ENCODE results near the gene CWF19L1. TPM values are rescaled to one million over a fixed set of nuclear protein-coding genes. Genes with fewer than 3 reads are reported as not detected.

The CWF19L1 gene
- total RNA-seq, 2 experiments from 2014 or later, result 47.8 to 51.0 TPM

DNA sequence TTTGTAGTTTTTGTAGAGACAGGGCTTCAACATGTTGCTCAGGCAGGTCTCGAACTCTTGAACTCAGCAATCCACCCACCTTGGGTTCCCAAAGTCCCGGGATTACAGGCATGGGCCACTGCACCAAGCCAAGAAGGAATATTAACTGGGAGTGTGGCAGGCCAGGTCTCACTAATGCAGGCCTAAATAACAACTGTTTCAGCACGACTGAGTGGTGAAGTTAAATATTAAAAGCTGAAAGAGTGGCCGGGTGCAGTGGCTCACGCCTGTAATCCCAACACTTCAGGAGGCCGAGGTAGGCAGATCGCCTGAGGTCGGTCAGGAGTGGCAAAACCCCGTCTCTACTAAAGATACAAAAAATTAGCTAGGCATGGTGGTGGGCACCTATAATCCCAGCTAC, 59.2 kb downstream of the CWF19L1 start:
- POLR2A ChIA-PET, result interaction anchor here (0.6 to 0.8 kb wide), 2 partner anchors 12 to 482 kb away, joined by 3 read pairs; no protein-coding TSS in a partner anchor
- no peak for DNase-seq (ENCODE audit: low spot score)
- no peak overlapping the region for H2AFZ ChIP-seq (ENCODE audit: low read length)
- TF ChIP-seq, protein P1, sequence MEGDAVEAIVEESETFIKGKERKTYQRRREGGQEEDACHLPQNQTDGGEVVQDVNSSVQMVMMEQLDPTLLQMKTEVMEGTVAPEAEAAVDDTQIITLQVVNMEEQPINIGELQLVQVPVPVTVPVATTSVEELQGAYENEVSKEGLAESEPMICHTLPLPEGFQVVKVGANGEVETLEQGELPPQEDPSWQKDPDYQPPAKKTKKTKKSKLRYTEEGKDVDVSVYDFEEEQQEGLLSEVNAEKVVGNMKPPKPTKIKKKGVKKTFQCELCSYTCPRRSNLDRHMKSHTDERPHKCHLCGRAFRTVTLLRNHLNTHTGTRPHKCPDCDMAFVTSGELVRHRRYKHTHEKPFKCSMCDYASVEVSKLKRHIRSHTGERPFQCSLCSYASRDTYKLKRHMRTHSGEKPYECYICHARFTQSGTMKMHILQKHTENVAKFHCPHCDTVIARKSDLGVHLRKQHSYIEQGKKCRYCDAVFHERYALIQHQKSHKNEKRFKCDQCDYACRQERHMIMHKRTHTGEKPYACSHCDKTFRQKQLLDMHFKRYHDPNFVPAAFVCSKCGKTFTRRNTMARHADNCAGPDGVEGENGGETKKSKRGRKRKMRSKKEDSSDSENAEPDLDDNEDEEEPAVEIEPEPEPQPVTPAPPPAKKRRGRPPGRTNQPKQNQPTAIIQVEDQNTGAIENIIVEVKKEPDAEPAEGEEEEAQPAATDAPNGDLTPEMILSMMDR (conservative IDR thresholded peaks at IDR 0.05; ENCODE audit: low read length), result no peak
- no peak for TF ChIP-seq EZH2phosphoT487 (IDR thresholded peaks at IDR 0.05; ENCODE audit: borderline replicate concordance, low read depth, low read length)
- no peaks in the 10 kb centered on the region for H3K79me2 ChIP-seq (ENCODE audit: insufficient read depth, low read depth, low read length)
- intact Hi-C loops (cut with micrococcal nuclease; ENCODE audit: unreplicated experiment), result no loop called here
- no peak overlapping the region for H3K27ac ChIP-seq (ENCODE audit: low read depth, low read length, poor library complexity, severe bottlenecking)
- H3K4me1 ChIP-seq (ENCODE audit: insufficient read depth, low read length, poor library complexity, severe bottlenecking), result no peaks in the 10 kb centered on the region
- CTCF ChIA-PET (ENCODE audit: unreplicated experiment), result no interaction called here
- H4K20me1 ChIP-seq (ENCODE audit: insufficient read depth, low read length), result no peaks in the 10 kb centered on the region
- H3K9me3 ChIP-seq (ENCODE audit: low read length), result no peaks in the 10 kb centered on the region
- no peaks in the 10 kb centered on the region for H3K9me2 ChIP-seq (ENCODE audit: insufficient read depth, low read length)
- BruUV-seq (replicated peaks), result no TSS peak
- H3K36me3 ChIP-seq (ENCODE audit: insufficient read depth, low read length), result peaks cover 87% of the 10 kb centered on the region
- H3K4me3 ChIP-seq (ENCODE audit: low read depth, low read length, poor library complexity, severe bottlenecking), result no peak overlapping the region
- H3K4me2 ChIP-seq (ENCODE audit: low read length), result no peak overlapping the region

DNA sequence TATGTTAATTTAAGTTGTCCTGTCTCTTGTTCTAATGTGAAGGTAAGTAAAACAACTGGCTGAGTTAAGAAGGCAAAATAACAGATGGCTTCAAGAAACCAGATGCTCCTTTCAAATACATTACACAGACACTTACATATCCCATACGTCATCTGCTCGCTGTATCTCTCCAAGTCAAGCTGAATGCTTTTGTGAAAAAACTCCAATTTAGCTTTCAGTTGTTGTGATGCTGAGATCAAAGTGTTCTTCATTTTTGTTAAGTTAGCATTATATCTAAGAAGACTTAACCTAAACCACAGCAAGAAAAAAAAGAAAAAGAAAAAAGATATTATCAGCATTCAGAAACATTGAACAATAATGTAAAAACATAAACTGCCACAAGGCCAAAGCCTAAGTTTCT, 63.1 kb downstream of the CWF19L1 start:
- Histone ChIP-seq H3K4me3 (ENCODE audit: low read depth, low read length, poor library complexity, severe bottlenecking) (no peak overlapping the region), H3K79me2 (ENCODE audit: insufficient read depth, low read depth, low read length) (no peaks in the 10 kb centered on the region), H2AFZ (ENCODE audit: low read length) (no peak overlapping the region), H4K20me1 (ENCODE audit: insufficient read depth, low read length) (no peaks in the 10 kb centered on the region), H3K4me2 (ENCODE audit: low read length) (no peak overlapping the region), H3K9me3 (ENCODE audit: low read length) (no peaks in the 10 kb centered on the region), H3K4me1 (ENCODE audit: insufficient read depth, low read length, poor library complexity, severe bottlenecking) (no peaks in the 10 kb centered on the region), H3K27ac (ENCODE audit: low read depth, low read length, poor library complexity, severe bottlenecking) (no peak overlapping the region), H3K36me3 (ENCODE audit: insufficient read depth, low read length) (peaks cover 88% of the 10 kb centered on the region), H3K9me2 (ENCODE audit: insufficient read depth, low read length) (no peaks in the 10 kb centered on the region)
- ChIA-PET POLR2A (interaction anchor here (0.7 kb wide), 1 partner anchor 602 kb away, joined by 3 read pairs; no protein-coding TSS in a partner anchor), CTCF (ENCODE audit: unreplicated experiment) (no interaction called here)
- intact Hi-C loops (cut with micrococcal nuclease; ENCODE audit: unreplicated experiment), result no loop called here
- TF ChIP-seq, protein P1 (conservative IDR thresholded peaks at IDR 0.05; ENCODE audit: low read length), result no peak
- TF ChIP-seq EZH2phosphoT487 (IDR thresholded peaks at IDR 0.05; ENCODE audit: borderline replicate concordance, low read depth, low read length), result no peak
- no TSS peak for BruUV-seq (replicated peaks)
- DNase-seq (ENCODE audit: low spot score), result no peak

DNA sequence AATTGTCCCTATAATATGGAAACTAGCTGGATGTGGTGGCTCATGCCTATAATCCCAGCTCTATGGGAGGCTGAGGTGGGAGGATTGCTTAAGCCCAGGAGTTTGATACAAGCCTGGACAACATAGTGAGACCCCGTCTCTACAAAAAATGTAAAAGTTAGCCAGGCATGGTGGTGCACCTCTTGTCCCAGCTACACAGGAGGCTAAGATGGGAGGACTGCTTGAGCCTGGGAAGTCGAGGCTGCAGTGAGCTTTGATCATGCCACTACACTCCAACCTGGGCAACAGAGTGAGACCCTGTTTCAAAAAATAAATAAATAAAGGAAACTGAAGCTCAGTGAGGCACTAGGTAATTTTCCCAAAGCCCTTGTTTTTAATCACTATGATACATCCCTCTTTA, 65.9 kb downstream of the CWF19L1 start:
- H3K36me3 ChIP-seq (ENCODE audit: insufficient read depth, low read length), result peaks cover 92% of the 10 kb centered on the region
- no peaks in the 10 kb centered on the region for H3K79me2 ChIP-seq (ENCODE audit: insufficient read depth, low read depth, low read length)
- H3K9me3 ChIP-seq (ENCODE audit: low read length), result no peaks in the 10 kb centered on the region
- ChIA-PET CTCF (ENCODE audit: unreplicated experiment) (no interaction called here), POLR2A (interaction anchor here (0.6 to 1.8 kb wide), 3 partner anchors 12 to 197 kb away, joined by 3 to 5 read pairs (median 5); no protein-coding TSS in a partner anchor)
- BruUV-seq (replicated peaks), result no TSS peak
- intact Hi-C loops (cut with micrococcal nuclease; ENCODE audit: unreplicated experiment), result no loop called here
- H3K4me1 ChIP-seq (ENCODE audit: insufficient read depth, low read length, poor library complexity, severe bottlenecking), result no peaks in the 10 kb centered on the region
- no peak overlapping the region for H3K4me3 ChIP-seq (ENCODE audit: low read depth, low read length, poor library complexity, severe bottlenecking)
- TF ChIP-seq, protein P1 (conservative IDR thresholded peaks at IDR 0.05; ENCODE audit: low read length), result no peak
- no peak for TF ChIP-seq EZH2phosphoT487 (IDR thresholded peaks at IDR 0.05; ENCODE audit: borderline replicate concordance, low read depth, low read length)
- no peak overlapping the region for H3K27ac ChIP-seq (ENCODE audit: low read depth, low read length, poor library complexity, severe bottlenecking)
- H3K4me2 ChIP-seq (ENCODE audit: low read length), result no peak overlapping the region
- H4K20me1 ChIP-seq (ENCODE audit: insufficient read depth, low read length), result no peaks in the 10 kb centered on the region
- H2AFZ ChIP-seq (ENCODE audit: low read length), result no peak overlapping the region
- no peaks in the 10 kb centered on the region for H3K9me2 ChIP-seq (ENCODE audit: insufficient read depth, low read length)
- DNase-seq (ENCODE audit: low spot score), result no peak
